GM10248 (cell line): ENCODE measurements around the gene SETBP1.

ENCODE experiments used
- CTCF ChIA-PET: fragments of 300-600 bp; sonication (Branson Sonifier 250); formaldehyde crosslinking; extraction: SDS; loops from one replicate; lab custom pipeline; 2021; ENCODE audit warnings: antibody characterized with exemption; lab: Yijun Ruan, JAX
- POLR2A ChIA-PET: fragments of 350-650 bp; sonication (Branson Sonifier 250); formaldehyde crosslinking; extraction: SDS; loops from one replicate; lab custom pipeline; 2020; ENCODE audit warnings: antibody characterized with exemption; lab: Yijun Ruan, JAX
- DNase-seq: peaks from one replicate; pipeline ENCODE4 v3.0.0; 2012; ENCODE audit errors: extremely low spot score
- CTCF ChIP-seq: IDR thresholded peaks from 2 replicates; pipeline ENCODE4 v1.5.1; 2012; ENCODE audit warnings: mild to moderate bottlenecking, low read depth; ENCODE audit errors: extremely low read depth, missing control alignments, control extremely low read depth

The SETBP1 gene

GRCh38 chr18:44655435-44655834 is 25.3 kb upstream of the SETBP1 start:
- DNase-seq, result no peak
- no peak for TF ChIP-seq CTCF
- POLR2A ChIA-PET, result no interaction called here
- CTCF ChIA-PET, result interaction anchor here (0.9 to 2.7 kb wide), 6 partner anchors 9 to 38 kb away, joined by 3 to 9 read pairs (median 3); no protein-coding TSS in a partner anchor

DNA sequence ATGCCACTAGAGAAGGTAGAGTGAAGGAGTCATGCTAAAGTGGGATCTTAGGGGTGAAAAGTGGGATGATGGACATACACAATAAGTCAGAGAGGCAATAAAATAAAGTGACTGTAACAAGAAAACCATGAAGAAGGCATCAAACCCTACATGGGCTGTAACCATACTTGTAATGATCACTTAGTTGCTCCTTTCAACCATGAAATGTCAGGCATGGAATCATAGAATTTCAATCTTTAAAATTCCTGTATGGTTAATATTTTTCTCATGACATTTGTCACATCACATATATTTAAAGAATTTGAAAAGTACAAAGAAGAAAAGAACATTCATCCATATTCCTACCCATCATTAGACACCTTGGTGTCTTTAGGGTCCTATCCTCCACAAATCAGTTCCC is 20.9 kb upstream of the SETBP1 start:
- CTCF ChIA-PET, result no interaction called here
- DNase-seq, result no peak
- POLR2A ChIA-PET, result interaction anchor here (0.5 kb wide), 1 partner anchor 11 kb away, joined by 3 read pairs; no protein-coding TSS in a partner anchor
- TF ChIP-seq CTCF, result no peak

DNA sequence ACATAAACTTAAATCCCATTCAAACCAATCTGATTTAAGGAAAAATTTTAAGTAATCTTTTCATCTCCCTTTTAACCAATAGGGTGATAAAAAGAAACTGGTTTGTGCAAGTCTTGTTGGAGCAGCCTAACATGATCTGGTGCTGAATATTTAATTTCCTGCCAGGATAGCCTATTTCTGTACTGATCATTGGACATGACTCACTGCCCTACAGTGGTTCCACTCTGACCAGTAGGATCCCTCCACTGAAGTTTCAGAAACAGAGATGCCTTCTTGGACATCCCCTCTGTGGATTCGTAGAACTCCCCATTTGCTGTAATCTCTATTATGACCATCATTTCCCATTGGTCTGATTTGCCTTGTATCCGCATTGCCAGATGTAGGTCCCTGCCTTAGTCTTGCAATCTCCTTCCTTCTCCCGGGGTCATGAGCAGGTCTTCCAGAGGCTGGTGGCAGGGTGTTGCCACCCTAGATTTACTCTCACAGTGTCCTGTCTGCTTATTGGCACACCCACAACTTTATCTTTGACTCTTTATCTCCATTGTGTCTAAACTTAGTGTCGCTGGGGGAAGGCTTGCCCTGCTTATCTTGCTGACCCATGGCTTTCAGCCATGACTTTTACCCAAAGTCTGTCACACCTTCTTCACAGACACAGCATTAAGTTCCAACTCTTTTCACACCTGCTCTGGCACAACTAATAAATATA is 12.3 kb upstream of the SETBP1 start:
- no peak for DNase-seq
- POLR2A ChIA-PET, result no interaction called here
- no peak for TF ChIP-seq CTCF
- CTCF ChIA-PET, result interaction anchor here (1.1 to 1.5 kb wide), 2 partner anchors 118 to 544 kb away, joined by 3 to 7 read pairs; no protein-coding TSS in a partner anchor

GRCh38 chr18:44671914-44672313 is 8.8 kb upstream of the SETBP1 start:
- DNase-seq, result no peak
- TF ChIP-seq CTCF, result no peak
- CTCF ChIA-PET, result interaction anchor here (1.2 to 2.7 kb wide), 3 partner anchors 16 to 541 kb away, joined by 4 to 9 read pairs (median 6); no protein-coding TSS in a partner anchor
- POLR2A ChIA-PET, result no interaction called here

- CTCF ChIA-PET, result interaction anchor here (1.2 to 2.7 kb wide), 3 partner anchors 17 to 541 kb away, joined by 4 to 9 read pairs (median 6); no protein-coding TSS in a partner anchor
- POLR2A ChIA-PET, result no interaction called here
- no peak for DNase-seq
- TF ChIP-seq CTCF, result no peak
Measured at GRCh38 chr18:44672506-44672905, 8.2 kb upstream of the SETBP1 start.

DNA sequence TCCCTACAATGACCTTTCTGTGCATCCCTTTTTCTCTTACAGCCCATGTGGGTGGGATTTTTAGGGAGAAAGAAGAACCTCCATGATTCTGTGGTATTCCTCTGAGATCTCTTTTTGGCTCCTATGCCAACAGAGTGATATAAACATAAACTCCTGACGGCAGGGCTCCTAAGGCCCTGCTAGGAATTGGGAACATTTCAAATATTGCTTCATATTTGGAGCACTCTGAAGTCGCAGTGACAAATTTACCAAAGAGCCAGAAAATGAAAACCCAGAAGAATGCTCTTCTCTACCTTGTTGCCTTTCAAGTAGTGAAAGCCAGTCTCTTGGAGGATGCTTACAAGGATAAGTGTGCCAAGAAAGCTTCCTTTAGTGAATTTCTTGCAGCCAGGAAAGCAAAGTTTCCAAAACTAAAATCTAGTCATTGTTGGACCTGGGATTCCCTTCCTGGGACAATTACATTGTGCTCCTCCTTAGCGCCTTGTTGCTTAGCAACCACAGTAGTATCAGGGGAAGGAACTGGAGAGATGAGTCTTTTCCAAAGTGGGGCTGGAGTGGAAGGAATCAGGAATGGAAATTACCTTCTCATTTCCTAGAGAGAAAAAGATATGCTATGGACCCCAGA is 7.3 kb upstream of the SETBP1 start:
- no peak for TF ChIP-seq CTCF
- DNase-seq, result no peak
- ChIA-PET CTCF (interaction anchor here (2.2 to 2.7 kb wide), 2 partner anchors 18 to 540 kb away, joined by 8 to 9 read pairs; no protein-coding TSS in a partner anchor), POLR2A (no interaction called here)
